NK-92 (cell line): ENCODE data around the gene TGM6.

Experiments
- DNase-seq: peaks from one replicate; lab custom pipeline; 2025; ENCODE audit not compliant: unreplicated experiment; lab: John Stamatoyannopoulos, UW

TGM6 gene

DNA sequence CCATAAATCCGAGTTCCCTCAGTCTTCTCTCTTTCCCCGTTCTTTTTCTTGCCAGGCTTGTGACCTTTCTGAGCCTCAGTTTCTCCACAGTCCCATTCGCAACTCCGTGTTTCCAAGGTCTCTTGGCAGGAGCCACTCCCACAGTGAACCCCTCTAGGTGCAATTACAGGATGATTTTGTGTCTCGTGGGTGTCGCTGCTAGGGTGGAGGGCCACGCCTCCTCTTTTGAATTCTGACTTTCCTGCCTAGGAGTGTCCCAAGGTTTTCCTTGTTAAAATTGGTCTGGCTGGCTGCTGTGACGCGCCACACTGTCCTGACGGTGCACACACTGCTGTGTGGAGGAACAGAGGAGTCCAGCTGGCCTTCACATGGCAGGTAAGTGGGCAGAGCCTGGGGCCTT lies at the start of gene TGM6:
Gene TGM6 (plus strand): TSS at position 301 of the 400 bp plus-strand sequence. CDS start 68 bp downstream, at position 369.
- DNase-seq = no peak

GRCh38 chr20:2331106-2331505 lies 49.6 kb upstream of the TGM6 start:
- DNase-seq = no peak

DNA sequence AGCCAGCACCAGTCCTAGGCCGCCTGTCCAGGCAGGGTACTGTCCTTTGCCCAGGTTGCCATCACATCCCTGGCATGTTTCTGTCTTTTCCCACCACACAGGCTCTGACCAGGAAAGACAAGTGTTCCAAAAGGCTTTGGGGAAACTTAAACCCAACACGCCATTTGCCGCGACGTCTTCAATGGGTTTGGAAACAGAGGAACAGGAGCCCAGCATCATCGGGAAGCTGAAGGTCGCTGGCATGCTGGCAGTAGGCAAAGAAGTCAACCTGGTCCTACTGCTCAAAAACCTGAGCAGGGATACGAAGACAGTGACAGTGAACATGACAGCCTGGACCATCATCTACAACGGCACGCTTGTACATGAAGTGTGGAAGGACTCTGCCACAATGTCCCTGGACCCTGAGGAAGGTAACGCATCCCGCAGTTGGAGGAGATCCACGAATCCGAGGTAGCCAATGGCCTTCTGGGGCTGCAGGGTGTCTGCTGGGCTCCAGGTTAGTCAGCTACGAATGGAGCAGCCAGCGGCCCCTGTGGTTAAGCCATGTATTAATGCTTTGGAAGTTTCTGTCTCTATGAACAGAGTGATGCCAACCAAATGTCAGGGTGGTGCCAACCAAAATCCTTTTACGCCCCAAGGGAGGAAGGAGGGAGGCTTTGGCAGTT lies 48.7 kb upstream of the TGM6 start:
- DNase-seq = no peak

DNA sequence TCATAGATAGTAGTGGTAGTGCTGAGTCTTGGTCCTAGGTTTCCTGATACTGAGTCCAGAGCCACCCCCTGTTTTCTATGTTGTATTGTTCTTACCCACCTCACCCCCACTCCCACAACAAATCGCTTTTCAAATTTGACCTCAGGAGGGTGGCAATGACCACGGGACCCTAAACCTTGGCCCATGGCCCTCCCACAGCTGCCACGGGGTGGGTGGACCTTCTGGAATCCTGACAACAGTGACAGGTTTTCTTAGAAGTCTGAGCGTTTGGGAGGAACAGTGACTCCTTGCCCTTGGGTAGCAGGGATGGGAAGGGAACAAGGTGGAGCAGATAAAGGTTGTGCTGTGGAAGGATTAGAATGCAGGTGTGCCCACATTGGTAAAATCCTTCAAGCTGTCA lies 48.0 kb upstream of the TGM6 start:
- DNase-seq = no peak

DNA sequence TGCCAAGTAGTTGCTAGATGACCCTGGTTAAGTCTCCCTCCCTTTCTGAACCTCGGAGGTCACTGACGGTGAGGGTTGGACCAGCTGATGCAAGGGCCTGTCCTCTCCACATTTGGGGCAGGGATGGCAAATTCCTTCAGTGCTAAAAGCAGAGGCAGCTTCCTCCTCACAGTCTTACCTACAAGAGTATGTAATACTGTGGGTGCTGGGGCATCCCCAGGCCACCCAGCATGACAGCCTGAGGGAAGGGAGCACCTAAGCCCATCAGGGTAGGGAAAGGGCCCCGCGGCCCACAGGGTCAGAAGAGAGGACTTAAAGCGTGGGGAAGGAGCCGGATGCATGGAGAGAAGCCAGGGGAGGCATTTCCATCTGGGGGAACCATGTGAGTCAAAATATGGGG lies 46.9 kb upstream of the TGM6 start:
- DNase-seq = no peak

DNA sequence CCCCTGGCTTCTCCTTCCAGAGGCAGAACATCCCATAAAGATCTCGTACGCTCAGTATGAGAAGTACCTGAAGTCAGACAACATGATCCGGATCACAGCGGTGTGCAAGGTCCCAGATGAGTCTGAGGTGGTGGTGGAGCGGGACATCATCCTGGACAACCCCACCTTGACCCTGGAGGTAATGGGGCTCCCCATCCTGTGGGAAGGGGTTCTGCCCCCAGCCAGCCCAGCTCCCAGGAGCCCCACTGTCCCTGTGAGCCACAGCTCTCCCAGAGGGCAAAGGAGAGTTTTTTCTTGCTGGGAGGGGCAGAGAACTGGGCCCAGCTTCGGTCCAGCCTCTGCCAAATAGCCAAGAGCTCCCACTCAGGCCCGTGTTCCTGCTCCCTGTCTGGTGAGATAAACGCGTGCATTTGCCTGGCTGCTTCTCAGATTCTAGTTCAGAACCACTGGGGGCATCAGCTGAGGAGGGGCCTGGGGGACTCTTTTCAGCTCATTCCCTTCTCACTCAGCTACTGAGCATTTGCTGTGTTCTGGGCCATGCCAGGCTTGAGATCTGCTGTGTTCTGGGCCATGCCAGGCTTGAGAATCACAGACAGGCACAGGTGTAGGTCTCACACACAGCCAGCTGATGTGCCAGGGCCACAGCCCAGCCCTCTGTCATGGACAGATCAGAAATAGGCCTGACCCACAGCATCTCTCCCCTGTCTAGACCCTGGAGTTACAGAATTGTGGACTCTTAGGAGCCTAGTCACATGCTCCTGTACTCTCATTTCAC lies 45.4 kb upstream of the TGM6 start:
- DNase-seq = no peak

DNA sequence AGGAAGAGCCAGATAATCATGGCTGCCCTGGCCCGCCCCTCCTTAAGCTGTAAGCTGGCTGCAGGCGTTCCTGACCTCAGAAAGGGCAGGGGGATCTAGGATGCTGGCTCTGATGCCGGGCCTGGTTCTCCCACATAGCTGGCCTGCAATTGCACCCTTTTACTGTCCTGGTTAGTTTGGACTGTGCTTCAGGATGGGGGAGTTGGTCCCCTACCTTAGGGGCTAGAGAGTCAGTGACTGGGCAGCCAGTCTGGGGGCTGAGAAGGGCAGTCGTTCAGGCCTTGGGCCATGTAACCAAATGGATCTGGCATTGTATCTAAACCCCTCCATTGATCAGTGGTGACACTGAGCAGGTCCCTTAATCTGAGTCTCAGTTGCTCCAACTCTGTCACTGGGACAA lies 44.2 kb upstream of the TGM6 start:
- DNase-seq = no peak

DNA sequence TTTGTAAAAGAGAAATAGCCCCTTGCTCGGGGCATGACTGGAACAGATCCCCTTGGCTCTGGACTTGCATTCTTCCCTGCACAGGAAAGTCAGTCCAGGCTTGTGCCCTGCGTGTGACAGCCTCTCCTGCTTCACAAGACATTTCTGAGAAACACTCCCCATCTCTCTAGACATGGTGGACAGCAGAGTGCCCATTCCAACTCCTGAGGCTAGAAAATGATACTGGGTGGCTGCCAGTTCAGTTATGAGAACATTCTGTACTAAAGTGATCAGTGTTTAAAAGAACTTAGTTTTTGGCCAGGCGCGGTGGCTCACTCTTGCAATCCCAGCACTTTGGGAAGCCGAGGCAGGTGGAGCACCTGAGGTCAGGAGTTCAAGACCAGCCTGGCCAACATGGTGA lies 43.6 kb upstream of the TGM6 start:
- DNase-seq = no peak

DNA sequence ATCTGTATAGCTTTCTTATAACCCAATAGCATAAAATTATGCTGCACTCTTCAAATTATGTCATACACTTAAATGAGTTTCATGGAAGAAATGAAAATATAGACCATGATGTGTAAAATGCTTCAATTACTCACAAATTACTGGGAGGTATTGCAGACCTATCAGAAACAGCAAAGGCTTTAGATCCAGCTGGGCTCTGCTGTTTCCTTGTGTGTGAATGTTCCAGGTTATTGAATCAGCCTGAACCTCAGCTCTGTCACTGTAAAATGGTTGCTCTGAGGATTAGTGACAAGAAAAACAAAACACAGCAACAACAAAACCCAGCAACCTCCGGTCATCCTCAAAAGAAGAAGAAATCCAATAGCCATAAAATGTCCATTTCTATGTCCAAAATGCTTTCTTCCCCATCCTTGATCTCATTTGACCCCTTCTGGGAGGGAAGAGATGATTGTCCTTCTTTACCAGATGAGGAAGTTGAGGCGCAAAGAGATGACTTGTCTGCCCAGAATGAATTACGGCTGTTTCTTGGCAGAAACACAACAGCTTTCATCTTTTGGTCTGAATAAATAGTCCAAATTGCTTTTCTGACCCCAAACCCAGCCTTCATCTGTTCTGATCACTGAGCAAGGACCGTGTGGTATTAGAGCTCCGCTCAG lies 42.2 kb upstream of the TGM6 start:
- DNase-seq = no peak

DNA sequence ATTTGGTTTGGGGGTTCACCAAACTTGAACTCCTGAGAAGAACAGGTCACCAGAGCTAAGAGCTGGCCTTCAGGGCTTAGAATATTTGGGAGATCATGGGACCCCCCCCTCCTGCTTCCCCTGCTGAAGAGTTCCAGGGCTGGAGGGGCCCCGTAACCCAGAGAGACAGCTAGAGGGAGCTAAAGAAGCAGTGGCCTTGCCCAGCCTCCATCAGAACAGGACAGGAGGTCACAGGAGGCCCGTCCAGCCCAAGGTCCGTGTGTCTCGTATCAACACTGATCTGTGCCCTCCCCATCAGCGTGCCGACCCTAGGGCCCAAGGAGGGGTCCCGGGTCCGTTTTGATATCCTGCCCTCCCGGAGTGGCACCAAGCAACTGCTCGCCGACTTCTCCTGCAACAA lies 40.6 kb upstream of the TGM6 start:
- no peak for DNase-seq

- no peak for DNase-seq
Measured at GRCh38 chr20:2340823-2341222, 39.9 kb upstream of the TGM6 start.

DNA sequence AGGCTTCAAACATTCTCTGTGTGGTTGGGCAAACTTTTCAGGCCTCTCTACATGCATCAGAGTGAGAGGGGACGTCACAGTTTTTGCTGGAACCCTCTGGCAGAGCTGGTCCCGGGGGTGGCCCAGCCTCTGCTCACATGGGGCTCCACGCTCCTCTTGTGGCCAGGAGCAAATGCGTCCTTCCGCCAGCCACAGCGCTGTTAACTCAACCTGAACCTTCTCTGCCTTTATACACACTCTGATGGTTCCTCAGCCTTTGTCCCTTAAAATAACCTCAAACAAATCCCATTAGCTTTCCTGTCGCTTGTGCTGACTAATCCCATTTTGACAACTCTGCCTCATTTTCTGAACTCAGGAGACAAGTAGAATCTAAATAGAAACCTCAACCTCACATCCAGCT lies 39.4 kb upstream of the TGM6 start:
- no peak for DNase-seq

DNA sequence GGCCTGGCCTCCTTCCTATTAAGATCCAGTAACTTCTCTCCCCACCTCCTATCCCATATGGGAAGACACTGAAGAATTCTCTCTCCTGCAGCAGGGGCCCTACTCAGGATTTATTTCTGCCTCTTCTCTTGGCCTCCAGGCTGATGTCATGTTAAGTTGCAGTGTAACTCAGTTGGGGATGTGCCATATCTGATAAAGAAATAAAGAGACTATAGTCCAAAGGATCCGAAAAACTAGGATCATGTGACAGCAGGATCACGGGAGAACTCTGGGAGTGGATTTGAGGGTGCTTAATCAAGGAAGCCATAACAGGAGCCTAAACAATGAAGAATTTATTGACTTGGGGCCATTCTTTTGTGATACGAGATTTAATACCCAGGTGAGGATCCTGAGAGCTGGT lies 38.5 kb upstream of the TGM6 start:
- DNase-seq = no peak

DNA sequence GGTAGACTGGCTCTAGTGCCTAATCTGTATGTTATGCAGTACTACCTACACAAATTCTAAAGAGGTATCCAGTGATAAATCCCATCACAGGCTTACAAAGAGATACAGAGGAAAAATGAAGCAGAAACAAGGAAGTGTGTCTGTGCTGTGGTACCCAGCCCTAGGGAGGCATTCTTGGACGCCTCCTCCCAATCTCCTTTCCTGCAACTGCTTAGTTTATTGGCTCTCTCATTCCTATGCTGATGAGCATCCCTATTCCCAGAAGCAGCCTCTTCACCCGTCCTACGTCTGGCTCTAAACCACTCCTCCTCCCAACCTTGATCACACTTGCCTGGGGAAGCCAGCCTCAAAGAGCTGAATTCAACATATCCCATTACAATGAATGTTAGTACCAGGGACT lies 34.5 kb upstream of the TGM6 start:
- no peak for DNase-seq

DNA sequence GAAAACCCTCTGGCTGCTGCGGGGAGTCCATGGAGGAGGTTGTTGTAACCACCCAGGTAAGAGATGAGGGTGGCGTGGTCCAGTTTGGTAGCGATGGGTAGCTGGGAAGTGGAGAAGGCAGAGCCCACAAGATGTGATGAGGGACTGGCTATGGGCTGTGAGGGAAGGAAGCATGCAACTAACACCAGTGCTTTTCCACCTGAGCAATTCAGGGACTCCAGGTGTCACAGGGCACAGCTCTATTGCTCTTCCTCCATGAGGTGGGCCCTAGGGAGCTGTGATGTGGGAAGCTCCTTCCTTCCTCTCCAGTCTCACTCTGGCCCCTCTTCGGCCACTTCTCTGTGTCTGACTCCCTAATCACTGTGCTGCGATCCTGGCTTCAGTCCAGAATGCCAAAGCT lies 32.4 kb upstream of the TGM6 start:
- DNase-seq = no peak

GRCh38 chr20:2349801-2350200 lies 30.9 kb upstream of the TGM6 start:
- no peak for DNase-seq

DNA sequence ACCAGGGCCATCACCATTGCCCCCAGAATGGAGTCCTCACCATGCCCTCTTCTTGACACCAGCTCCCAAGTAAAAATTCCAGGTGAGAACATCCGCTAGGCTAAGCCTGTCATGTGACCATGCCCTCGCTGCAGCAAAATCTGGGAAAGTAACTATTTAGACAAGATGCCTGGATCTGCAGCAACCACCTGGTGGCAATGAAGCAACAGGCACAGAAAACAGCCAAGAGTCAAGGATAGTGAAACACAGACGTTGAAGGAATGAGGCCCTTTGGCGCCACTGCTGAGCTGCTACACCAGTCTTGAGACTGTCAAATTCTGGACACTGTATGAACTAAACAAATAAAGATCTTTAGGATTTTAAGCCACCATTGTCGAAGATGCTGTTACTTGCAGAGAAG lies 30.1 kb upstream of the TGM6 start:
- DNase-seq = no peak

DNA sequence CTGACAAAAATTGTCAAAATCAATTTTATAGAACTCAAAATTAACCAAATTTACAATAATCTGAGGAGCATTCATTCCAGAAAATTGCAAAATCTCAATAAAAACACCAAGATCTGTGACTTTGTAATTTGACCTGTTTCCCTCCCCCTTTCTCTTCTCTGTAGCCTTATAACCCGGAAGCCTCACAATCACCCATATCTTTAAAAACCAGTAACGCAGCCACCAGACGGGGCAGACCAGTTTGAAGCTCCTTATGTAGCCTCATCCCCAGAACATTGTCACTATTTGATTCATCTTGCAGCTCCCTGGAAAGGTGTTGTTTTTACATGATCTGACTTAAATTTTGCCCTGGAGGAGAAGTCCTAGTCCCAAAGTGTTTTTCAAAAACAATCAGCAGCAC lies 27.5 kb upstream of the TGM6 start:
- DNase-seq = no peak

GRCh38 chr20:2357114-2357513 lies 23.6 kb upstream of the TGM6 start:
- DNase-seq = no peak

DNA sequence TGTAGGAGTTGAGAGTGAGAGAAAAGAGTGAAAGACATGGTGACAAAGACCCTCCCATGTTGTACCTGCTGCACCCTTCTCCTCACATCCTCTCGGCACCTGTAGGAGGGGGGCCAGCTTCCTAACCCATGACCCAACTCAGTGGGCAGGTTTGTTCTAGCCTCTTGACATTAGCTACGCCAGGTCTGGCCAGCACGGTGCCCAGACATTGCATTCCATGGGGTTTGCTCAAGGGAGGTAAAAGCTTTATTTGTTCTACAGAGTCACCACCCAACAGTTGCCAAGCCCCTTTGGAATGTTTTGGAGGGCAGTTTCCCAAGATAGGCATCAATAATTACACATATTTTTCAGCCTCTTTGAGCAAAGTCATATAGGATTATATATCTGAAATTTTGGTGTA lies 22.7 kb upstream of the TGM6 start:
- no peak for DNase-seq

GRCh38 chr20:2361035-2361593 lies 19.6 kb upstream of the TGM6 start:
- DNase-seq = no peak

GRCh38 chr20:2363187-2363586 lies 17.5 kb upstream of the TGM6 start:
- no peak for DNase-seq
